Inferior parietal cortex (tissue), 1 donor: ENCODE data around the gene MEI1.

Experiments used
- DNase-seq: peaks from one replicate; pipeline ENCODE4 v3.0.0-alpha.2; 2016; ENCODE audit errors: extremely low spot score

The MEI1 gene

DNA sequence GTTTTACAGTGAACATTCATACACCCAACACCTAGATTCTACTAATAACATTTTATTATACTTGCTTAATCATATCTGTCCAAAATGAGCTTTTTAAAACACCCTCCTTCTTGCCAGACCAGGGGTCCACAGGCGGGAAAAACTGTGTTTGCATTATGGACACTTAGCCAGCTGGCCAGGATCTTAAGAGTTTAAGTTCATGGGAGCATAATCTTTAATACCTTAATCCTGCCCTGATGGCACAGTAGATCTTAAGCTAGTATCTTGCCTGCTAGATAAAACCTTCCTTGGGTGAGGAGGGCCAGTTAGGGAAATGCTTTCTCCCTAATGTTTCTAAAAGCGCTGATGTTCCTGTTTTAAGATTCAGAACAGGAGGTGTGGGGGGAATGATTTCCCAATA, 88.0 kb downstream of the MEI1 start:
- DNase-seq: no peak

- no peak for DNase-seq
These were observed 94.6 kb downstream of the MEI1 start for GRCh38 chr22:41793871-41794270.

GRCh38 chr22:41798736-41799135, 99.4 kb downstream of the MEI1 start:
- DNase-seq: no peak

DNA sequence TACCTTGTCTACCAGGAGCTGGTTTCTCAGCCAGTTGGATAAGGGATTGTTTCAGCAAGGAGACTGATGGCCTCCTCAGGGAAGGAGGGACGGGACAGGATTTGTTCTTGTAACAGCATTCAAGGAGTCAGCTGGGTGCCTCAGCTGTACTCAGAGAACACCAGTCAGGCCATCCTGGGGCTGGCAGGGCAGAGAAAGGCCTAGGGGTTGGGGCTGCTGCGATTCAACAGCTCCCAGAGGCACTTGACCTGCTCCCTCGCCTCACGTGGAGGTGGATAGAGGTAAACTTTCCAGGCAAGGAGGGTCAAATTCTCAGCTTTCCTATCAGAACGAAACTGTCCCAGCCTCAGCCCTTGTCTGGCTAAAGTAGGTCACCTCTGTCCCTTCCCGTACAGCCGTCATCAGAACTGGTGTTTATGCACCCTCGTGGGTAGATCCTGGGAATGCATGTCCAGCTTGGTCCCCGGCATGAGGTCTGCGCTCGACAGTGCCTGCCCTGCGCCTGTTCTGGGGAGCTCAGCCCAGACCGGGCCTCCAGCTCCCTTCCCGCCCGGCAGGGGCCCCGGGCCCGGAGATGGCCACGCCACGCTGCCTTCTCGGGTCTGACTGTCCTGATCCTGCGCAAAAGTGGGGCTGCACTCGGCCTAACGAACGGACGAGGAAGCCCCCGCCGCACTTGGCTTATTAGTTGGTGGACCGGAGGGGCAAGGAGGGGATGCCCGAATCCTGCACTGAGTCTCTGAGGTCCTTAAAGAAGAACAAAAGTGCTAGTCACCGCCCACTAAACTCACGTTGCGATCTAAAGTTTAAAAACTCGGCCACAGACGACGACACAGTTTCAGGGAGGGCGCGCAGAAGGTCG, 100.4 kb downstream of the MEI1 start:
- peak; percentile 27 for DNase-seq

DNA sequence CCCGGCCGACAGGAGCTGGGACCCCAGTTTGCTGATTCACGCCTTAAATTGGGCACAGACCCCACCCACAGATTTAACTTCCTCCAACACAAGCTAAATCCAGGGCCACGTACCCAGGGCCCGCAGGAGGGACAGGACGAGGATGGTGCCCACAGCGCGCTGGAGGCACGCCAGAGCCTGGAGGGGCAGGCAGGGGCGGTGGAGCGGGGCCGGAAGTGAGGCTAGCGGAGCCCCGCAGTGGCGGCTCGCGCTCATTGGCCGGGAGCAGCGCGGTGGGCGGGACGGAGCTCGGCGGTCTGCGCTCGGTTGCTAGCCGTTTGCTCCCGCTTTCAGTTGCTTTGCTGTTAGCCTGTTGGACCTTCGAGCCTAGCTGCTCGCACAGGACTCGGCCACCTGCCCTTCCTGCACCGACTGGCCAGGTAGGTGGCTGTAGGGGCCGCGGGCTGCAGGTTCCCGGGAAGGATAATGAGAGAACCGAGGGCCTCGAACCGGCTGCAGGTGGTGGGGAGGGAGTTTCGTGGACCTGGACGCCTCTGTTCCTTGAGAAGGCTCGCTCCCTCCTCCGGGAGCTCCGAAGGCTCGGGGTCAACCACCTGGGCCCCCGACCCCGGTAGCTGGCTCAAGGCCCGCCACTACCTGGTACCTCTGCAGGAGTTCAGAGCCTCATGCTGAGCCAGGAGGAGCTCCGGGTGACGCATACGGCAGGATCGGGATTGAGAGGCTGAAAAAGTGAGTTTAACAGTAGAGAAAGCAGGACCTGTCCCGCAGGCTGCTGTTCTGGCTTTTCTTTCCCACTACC, 101.2 kb downstream of the MEI1 start, which contains the start of gene CCDC134:
Gene CCDC134, plus strand, starts transcription at position 332 of the 799 bp plus-strand sequence. CDS start 8,212 bp downstream, outside the sequence.
- peak; percentile 87 for DNase-seq

DNA sequence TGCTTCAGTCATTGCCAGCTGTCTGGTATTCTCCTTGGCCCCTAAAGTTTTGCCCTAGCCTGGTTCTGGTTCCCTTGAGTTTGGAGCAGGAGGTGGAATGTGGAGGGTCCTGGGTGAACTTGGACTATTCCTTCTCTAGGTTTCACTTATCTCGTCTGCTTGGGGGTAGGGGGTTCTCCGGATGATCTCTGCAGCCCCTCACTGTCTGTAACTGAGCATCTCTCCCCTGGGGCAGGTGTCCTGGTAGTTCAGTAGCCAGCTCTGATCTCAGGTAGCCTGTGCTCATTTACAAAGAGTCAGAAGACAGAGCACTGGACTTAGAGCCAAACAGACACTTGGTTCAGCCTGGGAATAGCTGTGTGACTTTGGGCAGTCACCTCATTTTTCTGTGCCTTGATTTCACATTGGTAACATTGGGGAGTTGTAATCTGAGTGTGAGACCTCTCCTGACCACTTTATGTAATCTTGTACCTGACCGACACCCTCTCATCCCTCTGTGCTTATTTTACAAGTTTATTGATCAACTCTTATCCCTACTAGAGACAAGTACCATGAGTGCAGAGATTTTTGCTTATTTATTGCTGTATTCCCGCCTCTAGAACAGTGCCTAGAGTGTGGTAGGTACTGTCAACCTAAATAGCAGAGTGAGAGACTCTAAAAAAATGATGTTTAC, 102.0 kb downstream of the MEI1 start:
- no peak for DNase-seq

DNA sequence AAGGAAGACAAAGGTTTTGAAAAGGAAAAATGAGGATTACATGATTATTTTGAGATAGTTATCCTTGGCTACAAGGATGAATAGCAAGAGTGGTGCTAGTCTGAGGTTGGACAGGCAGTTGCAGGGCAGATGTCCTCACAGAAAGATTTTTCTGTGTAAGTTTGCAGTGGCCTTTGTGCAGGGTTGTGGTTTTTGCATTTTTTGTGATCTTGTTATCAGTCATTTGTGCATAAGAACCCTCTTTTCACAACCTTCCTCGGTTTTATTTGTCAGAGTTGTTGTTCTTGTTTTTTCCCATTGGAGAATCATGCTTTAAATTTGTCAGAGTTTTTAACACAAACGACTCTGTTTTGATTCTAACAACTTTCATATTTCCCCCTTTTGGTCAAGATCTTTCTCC, 102.6 kb downstream of the MEI1 start:
- no peak for DNase-seq

GRCh38 chr22:41805639-41806038, 106.3 kb downstream of the MEI1 start:
- DNase-seq: no peak

GRCh38 chr22:41808400-41808799, 109.1 kb downstream of the MEI1 start:
- DNase-seq: no peak

DNA sequence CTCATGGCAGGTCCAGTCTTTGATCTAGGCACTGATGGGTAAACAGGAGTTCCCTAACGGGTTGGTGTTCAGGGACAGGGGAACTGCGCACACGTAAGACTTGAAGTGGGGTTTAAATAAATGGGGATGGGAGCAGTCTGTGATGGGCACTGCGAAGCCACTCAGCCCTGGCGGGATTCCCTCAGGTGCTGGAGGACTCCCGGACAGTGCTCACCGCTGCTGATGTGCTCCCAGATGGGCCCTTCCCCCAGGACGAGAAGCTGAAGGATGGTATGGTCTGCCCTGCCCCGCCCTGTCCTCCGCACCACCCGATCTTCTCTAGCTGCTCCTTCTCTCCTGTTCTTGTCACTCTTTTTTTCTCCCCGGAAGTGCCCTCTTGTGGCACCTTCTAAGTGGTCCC, 110.7 kb downstream of the MEI1 start:
- no peak for DNase-seq

GRCh38 chr22:41812805-41813545, 113.7 kb downstream of the MEI1 start:
- no peak for DNase-seq

DNA sequence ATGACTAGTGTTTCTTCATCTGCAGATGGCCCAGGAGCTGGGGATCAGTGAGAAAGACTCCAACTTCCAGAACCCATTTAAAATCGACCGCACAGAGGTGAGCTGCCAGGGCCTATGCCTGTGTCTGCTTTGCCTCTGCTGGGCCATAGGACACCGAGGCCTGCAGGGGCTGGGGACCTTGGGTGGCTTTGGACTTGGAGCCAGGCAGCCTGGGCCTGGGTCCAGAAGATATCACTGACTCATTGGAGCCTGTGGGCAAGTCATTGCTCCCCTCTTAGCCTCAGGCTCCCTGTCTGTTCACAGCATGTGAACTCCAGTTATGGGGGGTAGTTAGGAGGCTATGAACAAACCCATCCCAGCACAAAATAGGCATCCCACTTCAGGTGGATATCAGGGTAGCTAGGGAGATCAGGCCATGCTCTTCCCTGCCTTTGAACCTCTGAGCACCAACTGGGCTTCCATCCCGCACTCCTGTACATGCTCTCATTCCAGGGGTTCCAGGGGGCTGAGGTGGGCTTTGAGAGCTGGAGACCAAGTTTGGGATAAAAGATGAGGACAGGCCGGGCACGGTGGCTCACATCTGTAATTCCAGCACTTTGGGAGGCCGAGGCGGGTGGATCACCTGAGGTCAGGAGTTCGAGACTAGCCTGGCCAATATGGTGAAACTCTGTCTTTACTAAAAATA, 114.6 kb downstream of the MEI1 start:
- DNase-seq: no peak

DNA sequence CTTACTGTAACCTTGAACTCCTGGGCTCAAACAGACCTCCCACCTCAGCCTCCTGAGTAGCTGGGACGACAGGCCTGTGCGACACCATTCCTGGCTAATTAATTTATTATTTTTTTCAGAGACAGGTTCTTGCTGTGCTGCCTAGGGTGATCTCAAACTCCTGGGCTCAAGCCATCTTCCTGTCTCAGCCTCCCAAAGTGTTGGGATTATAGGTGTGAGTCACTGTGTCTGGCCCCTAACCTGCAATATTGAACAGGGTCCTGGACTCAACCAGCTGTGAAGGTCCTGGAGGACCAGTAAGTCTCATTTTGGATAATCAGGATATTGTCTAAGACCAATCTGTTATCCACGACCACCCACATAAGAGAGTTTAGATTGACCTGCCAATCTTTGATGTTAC, 116.4 kb downstream of the MEI1 start:
- no peak for DNase-seq

DNA sequence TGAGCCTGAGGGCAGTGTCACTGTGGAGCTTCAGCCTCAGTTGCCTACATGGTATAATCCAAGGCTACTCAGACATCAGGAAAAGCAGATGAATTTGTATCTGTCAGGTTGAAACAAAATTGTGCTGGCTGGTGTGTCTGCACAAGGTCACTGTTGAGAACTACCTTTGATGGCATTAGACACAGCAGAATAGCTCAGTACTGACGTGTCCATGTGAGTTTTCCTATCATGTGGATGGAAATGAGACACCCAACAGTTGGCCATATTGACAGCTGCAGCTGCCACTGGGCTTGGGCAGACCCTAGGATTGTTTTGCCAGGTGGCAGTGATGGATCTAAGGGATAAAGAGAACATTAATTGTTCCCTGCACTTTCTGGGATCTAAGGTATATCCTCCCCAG, 116.9 kb downstream of the MEI1 start:
- DNase-seq: no peak

- no peak for DNase-seq
These were observed 117.6 kb downstream of the MEI1 start for GRCh38 chr22:41816871-41817270.

DNA sequence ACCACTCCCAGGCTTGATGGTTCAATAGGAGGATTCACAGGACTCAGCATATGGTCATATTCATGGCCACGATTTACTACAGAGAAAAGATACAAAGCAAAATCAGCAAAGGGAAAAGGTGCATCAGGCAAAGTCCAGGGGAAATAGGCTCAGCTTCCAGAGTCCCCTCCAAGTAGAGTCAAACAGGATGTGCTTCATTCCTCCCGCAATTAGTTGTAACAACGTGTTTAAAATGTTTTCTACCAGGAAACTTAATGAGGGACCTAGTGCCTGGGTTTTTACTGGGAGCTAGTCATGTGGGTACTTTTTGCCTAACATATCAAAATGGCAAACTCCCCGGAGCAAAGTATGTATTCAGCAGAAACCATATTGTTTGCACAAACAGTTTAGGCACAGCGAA, 118.7 kb downstream of the MEI1 start:
- no peak for DNase-seq

DNA sequence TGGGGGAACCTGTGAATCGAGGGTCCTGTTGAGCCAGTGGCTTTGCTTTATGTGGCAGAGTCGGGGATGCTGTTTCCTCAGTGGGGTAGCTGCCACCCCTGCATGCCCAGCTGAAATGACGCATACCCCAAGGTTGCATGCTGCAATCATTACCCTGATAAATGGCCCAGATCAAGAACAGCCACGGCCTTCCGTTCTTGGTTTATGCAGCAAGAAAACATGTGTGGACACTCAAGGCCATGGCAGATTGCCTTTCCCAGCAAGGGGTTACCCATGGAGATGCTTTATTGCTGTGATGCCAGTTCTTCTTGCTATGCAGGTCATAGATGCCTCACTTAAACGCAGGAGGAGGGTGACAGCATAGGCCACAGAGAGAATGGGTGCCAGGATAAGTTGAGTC, 119.3 kb downstream of the MEI1 start:
- no peak for DNase-seq

- DNase-seq: no peak
These were observed 120.0 kb downstream of the MEI1 start for GRCh38 chr22:41819257-41819656.

- no peak for DNase-seq
These were observed 121.1 kb downstream of the MEI1 start for GRCh38 chr22:41820447-41820846.

- no peak for DNase-seq
These were observed 122.4 kb downstream of the MEI1 start for GRCh38 chr22:41821471-41822316.
